GM21447 (cell line): Measurements from ENCODE around the gene RPN1.
"Not testable (repeated sequence)": the region's sequence is repeated elsewhere in the genome, so short reads cannot be mapped to it uniquely, and the experiment has no call there.

Experiments
- ATAC-seq: cut with Tn5 transposase; IDR thresholded peaks from one replicate; pipeline ENCODE4 v1.9.1; 2021; ENCODE audit not compliant: unreplicated experiment

Gene RPN1

GRCh38 chr3:128650096-128651050 lies at the start of gene RPN1:
Gene RPN1, minus strand, starts transcription at chr3:128650818. Its CDS starts 18 bp downstream, at chr3:128650800.
- peak; percentile 93 for ATAC-seq

DNA sequence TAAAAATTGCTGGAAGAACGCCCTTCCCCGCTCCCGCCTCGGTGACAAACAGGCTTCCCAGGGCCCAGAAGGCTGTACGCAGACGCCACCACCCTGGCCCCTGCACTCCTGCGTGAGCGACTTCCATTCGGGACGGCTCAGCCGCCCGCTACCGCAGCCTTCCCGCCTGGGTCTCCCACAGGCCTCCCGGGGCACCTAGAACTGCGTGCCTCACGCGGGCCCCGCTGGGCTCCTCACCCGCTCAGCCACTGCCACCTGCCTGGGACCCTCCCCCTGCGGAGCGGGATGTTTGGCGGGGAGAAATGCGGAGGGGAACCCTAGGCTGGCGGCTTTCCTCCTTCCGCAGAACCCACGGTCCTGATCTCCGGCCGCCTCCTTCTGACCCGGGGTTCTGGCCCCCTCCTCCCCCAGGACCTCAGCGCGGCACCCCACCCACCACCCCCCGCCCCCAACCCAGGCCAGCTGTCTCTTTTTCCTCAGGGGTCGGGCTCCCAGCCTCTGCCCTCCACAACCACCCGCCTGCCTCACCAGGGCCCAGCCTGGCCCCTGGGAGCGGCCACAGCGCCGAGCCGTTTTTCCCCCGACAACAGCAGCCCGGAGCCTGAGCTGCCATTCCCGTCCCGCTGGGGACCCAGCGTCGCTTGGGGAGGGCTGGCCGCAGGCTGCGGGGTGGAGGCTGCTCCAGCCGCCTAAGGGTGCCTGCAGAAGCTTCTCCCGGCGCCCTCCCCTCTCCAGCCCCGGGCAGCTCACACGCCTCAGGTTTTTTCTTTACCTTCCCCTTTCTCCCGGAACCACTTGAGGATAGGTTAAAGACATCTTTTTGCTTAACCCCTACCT lies 47.8 kb upstream of the RPN1 start:
- ATAC-seq: no peak

DNA sequence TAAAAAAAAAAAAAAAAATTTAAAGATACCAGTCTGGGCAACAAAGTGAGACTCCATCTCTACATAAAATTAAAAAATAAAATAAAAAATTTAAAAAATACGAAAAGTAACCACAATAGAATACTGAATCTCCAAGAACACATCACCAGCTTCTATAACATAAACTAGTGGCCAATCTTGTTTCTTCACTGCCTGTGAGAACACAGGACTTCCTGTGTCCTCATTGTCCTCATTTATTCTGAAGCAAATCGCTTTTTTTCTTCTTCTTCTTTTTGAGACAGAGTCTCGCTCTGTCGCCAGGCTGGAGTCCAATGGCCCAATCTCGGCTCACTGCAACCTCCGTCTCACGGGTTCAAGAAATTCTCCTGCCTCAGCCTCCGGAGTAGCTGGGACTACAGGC lies 46.7 kb upstream of the RPN1 start:
- ATAC-seq: no peak

- no peak for ATAC-seq
Observed at GRCh38 chr3:128693696-128694095, 43.1 kb upstream of the RPN1 start.

DNA sequence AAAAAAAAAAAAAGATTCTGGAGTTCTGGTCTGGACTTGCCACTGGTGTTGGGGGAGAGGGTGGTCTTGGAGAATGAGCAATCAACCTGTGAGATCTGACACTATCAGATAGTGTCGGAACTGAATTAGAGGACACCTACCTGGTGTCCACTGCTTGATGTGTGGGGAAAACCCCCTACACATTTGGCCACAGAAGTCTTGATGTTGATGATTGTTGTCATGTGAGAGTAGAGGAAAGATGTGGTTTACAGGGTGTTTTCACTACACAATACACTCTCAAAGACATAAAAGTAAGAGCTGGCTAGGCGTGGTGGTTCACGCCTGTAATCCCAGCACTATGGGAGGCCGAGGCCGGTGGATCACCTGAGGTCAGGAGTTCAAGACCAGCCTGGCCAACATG lies 38.4 kb upstream of the RPN1 start:
- ATAC-seq: no peak

DNA sequence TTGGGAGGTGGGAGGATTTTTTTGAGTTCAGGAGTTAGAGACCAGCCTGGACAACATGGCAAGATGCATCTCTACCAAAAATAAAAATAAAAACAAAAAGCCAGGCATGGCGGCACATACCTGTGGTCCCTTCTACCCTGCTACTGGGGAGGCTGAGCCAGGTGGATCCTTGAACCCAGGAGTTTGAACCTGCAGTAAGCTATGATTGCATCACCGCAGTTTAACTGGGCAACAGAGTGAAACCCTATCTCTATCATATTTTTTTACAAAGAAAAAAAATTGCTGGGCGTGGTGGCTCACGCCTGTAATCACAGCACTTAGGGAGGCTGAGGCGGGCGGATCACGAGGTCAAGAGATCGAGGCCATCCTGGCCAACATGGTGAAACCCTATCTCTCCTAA lies 35.8 kb upstream of the RPN1 start:
- no peak for ATAC-seq

DNA sequence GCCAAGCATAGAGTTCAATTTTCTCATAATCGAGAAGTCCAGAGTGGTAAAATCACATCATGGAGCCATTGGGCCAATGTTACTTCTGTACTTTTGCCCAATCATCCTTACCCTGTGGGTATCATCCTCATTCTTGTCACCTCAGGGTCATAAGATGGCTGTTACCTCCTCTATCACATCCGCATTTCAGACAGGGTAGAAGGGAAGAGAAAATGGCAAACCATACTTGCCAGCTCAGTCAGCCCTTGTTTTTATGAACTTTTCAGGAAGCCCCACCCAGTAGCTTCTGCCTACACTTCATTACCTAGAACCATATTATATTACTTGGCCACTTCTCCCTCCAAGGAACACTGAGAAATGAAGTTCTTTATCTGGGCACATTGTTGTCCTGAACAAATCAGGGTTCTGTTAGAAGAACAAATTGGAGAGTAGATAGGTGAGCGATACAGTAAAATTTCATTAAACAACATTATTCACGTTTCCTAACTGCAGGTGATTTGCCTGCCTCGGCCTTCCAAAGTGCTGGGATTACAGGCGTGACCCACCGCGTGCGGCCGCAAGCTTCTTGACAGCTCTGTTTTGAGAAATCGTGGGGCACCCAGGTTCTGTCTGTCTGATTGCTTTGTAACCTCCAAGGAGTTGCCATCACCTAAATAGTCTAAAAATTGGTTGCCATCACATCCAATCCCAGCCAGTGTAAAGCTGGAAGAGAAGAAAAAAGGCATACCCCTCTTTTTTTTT lies 34.5 kb upstream of the RPN1 start:
- no peak for ATAC-seq

DNA sequence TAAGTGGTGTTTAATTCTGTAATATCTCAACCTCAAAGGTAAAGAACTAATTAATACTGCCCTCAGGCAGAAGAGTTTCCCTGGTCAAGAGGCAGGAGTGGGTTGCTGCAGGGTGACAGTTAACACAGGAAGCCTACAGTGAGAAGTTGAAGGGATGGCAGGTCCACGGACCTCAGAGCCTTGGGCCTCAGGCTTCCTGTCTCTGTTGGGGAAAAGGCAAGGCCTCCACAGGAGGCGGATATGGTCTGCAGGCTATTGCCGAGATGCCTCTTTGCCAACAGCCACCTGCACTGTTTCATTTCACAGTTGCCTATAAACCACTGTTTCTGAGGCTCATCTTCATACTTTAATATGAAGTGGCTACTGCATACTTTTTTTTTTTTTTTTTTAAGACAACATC lies 33.3 kb upstream of the RPN1 start:
- ATAC-seq: no peak

- no peak for ATAC-seq
Observed at GRCh38 chr3:128681369-128681829, 30.8 kb upstream of the RPN1 start.

- peak; percentile 94 for ATAC-seq
Observed at GRCh38 chr3:128680603-128681368, 30.2 kb upstream of the RPN1 start.

DNA sequence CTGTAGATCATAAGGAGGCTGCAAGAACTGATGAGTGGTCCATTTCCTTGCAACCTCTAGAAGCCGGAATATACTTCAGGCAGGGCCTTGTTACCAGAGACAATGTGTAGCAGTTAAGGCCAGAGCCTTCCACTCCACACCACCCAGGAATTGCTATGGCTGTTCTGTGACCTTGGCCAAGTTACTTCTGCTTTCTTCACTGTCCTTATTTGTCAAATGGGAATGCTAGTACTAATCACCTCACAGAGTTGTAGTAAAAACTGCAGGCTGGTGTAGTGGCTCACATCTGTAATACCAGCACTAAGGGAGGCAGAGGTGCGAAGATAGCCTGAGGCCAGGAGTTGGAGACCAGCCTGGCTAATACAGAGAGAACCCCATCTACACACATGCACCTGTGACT lies 28.7 kb upstream of the RPN1 start:
- no peak for ATAC-seq

- ATAC-seq: not testable (repeated sequence)
Observed at GRCh38 chr3:128675802-128676201, 25.2 kb upstream of the RPN1 start.

DNA sequence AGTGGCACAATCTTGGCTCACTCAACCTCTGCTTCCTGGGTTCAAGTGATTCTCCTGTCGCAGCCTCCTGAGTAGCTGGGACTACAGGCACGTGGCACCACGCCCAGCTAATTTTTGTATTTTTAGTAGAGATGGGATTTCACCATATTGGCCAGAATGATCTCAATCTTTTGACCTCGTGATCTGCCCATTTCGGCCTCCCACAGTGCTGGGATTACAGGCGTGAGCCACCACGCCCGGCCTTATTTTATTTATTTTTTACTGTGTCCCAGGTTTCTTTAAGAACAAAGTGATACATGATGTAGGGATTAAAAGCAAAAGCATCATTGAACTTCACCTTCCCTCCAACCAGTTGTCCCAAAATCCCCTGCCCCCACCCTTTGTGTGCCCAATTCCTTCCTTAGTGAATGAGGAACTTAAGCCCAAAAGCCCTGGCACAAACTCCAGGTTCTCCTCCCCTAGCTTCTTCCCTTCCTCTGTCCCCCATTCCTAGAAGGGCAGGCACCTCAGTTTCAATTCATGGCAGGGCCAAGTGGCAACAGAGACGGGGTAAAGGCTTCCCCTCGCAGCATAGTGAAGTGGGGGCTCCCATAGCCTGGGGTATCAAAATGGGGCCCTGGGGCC lies 23.7 kb upstream of the RPN1 start:
- ATAC-seq: no peak

- ATAC-seq: no peak
Observed at GRCh38 chr3:128667641-128668040, 17.0 kb upstream of the RPN1 start.

DNA sequence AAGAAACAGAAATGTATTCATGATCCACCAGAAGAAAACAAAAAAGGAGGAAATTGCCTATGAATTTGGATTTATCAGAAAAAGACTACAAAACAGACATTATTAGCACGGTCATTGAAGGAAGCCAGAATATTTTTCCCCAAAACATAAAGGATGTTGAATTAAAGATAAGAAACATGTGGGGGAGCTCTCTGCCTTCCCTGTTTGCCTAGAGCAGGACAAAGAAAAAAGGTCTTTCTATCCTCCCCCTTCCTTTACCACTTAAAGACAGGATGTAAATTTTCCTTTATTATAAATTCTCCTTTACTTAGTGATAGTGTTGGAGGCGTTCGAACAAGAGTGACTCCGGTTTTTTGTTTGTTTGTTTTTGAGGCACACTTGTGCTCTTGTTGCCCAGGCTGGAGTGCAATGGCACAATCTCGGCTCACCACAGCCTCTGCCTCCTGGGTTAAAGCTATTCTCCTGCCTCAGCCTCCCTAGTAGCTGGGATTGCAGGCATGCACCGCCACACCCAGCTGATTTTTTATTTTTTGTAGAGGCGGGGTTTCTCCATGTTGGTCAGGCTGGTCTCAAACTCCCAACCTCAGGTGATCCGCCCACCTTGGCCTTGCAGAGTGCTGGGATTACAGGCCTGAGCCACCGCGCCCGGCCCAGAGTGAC lies 14.9 kb upstream of the RPN1 start:
- ATAC-seq: no peak

GRCh38 chr3:128663151-128663550 lies 12.5 kb upstream of the RPN1 start:
- ATAC-seq: no peak

GRCh38 chr3:128655531-128655930 lies 4.9 kb upstream of the RPN1 start:
- no peak for ATAC-seq

GRCh38 chr3:128653993-128654805 lies 3.6 kb upstream of the RPN1 start:
- ATAC-seq: not testable (repeated sequence)
